Measurements from ENCODE around the gene TBC1D5. TPM values are rescaled to one million over a fixed set of nuclear protein-coding genes. Genes with fewer than 3 reads are reported as not detected.

TBC1D5 gene
- total RNA-seq, 1 experiment from 2014 or later: 88.0 TPM

DNA sequence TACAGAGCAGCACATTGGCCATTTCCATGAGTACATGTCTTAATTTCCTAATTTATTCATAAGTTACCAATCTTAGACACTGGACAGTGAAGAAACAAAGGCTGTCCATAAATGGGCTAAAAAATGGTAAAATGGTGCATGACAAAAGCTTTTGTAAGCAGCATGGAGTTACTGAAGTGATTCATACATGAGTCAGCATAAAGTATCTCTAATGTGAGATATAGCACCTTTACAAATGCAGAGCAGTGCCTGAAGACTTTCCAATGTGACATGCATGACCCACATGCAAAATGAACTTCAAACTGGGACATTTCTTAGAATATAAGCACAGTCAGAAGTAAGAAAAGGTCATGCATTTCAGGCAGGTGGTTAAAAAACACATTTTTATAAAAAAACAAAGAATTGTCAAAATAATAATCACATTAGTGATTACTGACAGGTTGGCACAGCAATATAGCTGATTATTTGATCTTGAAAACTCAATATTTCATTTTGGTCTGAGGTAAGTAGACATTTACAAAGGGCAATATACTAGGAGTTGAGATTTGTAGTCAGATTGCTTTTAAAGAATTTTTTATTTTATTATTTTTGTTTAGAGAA is 558.4 kb downstream of the TBC1D5 start:
- DNase-seq (ENCODE audit: low read depth, low spot score): no peak
- in situ Hi-C loops (cut with HindIII; ENCODE audit: low pct_unique_long_range_greater_than_20kb, low sequenced_read_pairs): no loop called here

DNA sequence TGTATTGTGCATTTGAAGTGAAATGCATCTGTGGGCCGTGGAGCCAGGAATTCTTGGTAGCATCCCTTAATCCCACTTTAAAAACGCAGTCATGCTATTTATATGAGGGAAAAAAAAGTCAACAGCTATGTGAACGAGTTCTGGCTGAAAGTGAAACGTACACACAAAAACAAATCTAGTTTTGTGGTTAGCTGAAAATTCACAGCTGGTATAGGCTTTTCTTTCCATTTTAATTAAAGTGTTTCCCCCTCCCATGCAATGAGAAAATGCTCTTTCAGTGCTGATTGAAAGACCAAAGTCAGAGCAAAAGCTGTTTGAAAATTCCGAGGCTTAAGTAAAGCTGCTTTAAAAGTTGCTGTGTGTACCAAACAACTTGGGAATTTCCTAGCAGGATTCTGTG is 560.3 kb downstream of the TBC1D5 start:
- DNase-seq (ENCODE audit: low read depth, low spot score): no peak
- in situ Hi-C loops (cut with HindIII; ENCODE audit: low pct_unique_long_range_greater_than_20kb, low sequenced_read_pairs): no loop called here

GRCh38 chr3:17181413-17181907 is 561.0 kb downstream of the TBC1D5 start:
- in situ Hi-C loops (cut with HindIII; ENCODE audit: low pct_unique_long_range_greater_than_20kb, low sequenced_read_pairs): no loop called here
- DNase-seq (ENCODE audit: low read depth, low spot score): no peak

DNA sequence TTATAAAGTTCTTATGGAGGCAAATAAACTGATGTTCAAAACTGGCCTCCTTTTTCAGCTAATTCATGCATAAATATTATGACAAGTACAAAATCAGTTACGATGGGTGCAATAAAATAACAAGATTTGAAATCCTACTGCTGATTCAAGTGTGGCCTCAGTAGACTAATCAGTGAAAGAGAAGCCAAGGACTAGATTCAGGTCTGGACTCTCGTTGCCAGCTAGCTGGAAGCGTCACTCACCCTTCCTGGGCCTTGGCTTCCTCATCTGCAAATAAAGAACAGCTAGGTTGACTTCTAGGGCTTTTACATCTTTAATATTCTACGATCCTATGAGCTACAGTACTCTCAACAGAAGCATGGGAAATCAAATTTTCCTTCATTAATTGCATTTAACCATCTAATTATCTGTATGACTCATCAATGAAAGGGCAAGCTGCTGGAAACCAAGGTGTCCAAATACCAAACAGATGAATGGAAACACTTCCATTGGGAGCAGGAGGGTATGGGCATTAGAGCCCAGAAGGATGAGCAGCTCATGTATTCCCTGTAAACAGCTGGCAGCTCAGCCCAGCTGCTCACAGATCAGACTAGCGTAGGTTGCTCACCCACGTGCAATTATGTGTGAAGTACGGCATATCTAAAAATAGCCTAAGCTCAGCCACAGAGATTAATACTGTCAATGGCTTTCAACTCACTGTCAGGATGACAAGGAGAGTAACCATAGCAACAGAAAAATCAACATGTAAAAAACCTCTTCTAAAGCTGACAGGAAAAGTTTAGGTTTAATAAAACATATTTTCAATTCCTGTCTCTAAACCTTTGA is 562.8 kb downstream of the TBC1D5 start:
- in situ Hi-C loops (cut with HindIII; ENCODE audit: low pct_unique_long_range_greater_than_20kb, low sequenced_read_pairs): no loop called here
- no peak for DNase-seq (ENCODE audit: low read depth, low spot score)

GRCh38 chr3:17176757-17177156 is 565.7 kb downstream of the TBC1D5 start:
- no peak for DNase-seq (ENCODE audit: low read depth, low spot score)
- in situ Hi-C loops (cut with HindIII; ENCODE audit: low pct_unique_long_range_greater_than_20kb, low sequenced_read_pairs): no loop called here

GRCh38 chr3:17175187-17175807 is 567.1 kb downstream of the TBC1D5 start:
- no peak for DNase-seq (ENCODE audit: low read depth, low spot score)

DNA sequence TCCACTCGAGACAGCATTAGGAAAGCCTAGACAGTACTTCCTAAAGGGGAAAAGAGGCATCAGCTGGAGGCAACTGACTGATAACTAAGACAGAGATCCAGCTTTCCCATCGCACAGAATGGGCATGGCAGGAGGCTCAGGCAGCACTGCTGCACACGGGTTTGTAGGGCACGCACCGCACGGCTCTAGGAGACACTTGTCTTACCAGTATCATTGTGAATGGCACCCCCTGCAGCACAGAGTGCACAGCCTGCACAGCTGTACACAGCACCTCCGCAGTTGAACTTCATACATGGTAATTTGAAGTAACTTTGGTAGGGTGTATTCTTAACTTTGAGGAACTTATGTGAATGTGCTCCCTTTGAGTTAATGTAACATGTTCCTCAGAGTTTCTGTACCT is 576.1 kb downstream of the TBC1D5 start:
- DNase-seq (ENCODE audit: low read depth, low spot score): no peak
- in situ Hi-C loops (cut with HindIII; ENCODE audit: low pct_unique_long_range_greater_than_20kb, low sequenced_read_pairs): no loop called here

More at GRCh38 chr3:17175187-17175807, 567.1 kb downstream of the TBC1D5 start:
- in situ Hi-C loops (cut with HindIII; ENCODE audit: low pct_unique_long_range_greater_than_20kb, low sequenced_read_pairs): no loop called here

GRCh38 chr3:17162116-17162515 is 580.3 kb downstream of the TBC1D5 start:
- in situ Hi-C loops (cut with HindIII; ENCODE audit: low pct_unique_long_range_greater_than_20kb, low sequenced_read_pairs): no loop called here
- DNase-seq (ENCODE audit: low read depth, low spot score): no peak

DNA sequence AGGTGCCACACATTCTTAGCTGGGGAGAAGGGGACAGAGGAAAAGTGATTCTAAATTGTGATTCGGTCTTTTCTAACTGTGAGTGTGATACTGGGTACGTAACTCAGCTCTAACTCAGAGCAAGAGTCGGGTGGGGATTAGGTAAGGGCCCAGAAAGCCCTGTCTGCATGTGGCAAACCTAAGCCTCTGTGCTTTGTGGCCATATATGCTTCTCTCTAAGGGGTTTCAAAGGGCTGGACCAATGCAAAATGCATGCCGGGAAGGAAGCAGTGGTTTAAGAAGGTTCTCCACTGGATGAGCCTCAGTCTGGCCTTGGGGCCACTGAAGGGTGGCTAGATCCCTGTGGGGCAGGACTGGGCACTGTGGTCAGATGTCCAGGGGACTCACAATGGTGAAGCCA is 581.8 kb downstream of the TBC1D5 start:
- DNase-seq (ENCODE audit: low read depth, low spot score): no peak
- in situ Hi-C loops (cut with HindIII; ENCODE audit: low pct_unique_long_range_greater_than_20kb, low sequenced_read_pairs): no loop called here

- in situ Hi-C loops (cut with HindIII; ENCODE audit: low pct_unique_long_range_greater_than_20kb, low sequenced_read_pairs): no loop called here
These were observed 583.3 kb downstream of the TBC1D5 start for GRCh38 chr3:17158941-17159682.

DNA sequence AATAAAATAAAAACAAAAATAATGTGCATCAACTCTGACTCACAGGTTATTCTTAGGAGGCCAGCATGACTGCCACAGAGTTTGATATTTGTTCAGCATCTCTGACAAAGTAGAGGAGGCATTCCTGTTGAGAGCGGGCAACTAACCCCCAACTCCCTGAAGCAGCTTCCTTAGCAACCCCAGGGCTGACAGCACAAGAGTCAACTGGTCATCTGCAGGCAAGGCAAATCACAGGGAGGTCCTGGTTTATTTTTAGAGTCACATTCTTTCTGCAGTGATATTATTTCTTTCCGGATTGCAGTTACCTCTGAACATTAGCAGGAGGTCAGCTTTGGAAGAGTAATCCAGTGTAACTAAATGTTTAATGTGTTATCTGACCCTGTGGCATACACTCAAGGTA is 584.7 kb downstream of the TBC1D5 start:
- in situ Hi-C loops (cut with HindIII; ENCODE audit: low pct_unique_long_range_greater_than_20kb, low sequenced_read_pairs): no loop called here
- DNase-seq (ENCODE audit: low read depth, low spot score): no peak

More at GRCh38 chr3:17158941-17159682, 583.3 kb downstream of the TBC1D5 start:
- no peak for DNase-seq (ENCODE audit: low read depth, low spot score)

DNA sequence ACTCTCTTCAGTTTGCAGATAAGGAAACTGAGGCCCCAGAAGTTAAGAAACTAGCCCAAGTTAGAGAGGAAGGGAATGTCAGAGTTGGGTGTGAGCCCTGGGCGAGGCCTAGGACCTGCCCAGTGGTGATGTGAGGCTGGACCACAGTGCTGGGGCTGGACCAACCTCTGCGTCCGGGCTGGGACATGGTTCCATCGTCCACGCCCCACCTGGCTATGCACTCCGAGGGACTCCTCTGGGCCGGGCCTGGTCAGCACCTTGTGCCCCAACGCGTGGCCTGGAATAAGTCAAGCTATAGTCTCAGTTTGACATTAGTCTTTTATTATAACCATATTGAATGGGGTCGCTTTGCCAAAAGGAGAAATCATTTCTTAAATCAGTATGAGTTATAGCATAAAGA is 585.6 kb downstream of the TBC1D5 start:
- no peak for DNase-seq (ENCODE audit: low read depth, low spot score)
- in situ Hi-C loops (cut with HindIII; ENCODE audit: low pct_unique_long_range_greater_than_20kb, low sequenced_read_pairs): no loop called here

DNA sequence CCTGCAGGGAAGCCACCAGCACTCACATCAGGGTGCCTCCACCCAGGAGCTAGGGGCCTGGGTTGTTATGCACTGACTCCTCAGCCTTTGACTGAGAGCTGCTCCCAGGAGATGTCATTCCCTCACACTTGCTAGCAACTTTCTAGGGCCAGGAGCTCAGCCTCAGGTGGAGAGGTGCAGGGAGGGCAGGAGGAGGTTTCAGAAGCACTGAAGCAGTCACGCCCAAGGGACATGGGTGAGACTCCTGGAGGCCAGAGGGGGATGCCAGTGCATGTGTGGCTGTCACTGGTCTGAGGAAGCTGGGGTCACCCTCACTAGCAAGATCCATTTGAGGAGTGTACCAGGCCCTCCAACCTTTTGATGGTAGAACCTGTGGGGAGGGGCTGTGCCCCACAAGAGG is 586.5 kb downstream of the TBC1D5 start:
- no peak for DNase-seq (ENCODE audit: low read depth, low spot score)
- in situ Hi-C loops (cut with HindIII; ENCODE audit: low pct_unique_long_range_greater_than_20kb, low sequenced_read_pairs): no loop called here

DNA sequence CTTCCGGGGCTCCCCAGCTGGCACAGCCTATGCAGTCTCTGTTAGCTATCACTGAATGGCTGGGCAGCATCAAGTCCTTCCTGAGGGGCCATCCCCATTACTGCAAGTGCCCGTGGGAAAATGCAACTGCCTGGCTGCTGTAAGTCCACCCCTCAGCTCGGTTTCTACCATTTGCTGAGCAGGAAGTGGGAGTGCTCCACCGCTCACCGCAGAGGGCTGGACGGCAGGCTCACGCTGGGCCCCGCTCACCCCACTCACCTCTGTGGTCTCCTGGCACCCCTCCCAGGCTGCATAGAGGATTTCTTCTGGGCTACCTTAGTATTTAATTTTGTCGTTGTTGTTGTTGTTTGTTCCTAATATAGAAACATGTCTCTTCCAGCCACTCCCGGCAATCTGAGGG is 587.5 kb downstream of the TBC1D5 start:
- DNase-seq (ENCODE audit: low read depth, low spot score): no peak
- in situ Hi-C loops (cut with HindIII; ENCODE audit: low pct_unique_long_range_greater_than_20kb, low sequenced_read_pairs): no loop called here

DNA sequence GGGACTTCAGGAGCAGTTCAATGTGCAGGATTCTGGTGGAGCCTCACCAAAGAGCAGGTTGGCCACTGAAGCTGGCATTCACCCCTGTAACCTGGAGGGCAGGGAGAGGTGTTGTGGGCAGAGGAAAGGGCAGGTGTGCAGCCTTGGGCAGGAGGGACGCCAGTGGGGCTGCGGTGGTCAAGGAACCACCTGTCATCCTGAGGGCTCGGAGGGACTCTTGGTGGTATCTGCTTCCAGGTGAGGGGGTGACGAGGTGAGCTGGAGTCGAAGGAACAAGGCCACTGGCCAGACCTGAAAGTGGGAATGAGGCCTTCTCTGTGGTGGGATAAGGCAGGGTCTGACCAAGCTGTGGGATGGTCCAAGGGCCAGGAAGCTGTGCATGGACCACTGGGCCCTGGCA is 588.2 kb downstream of the TBC1D5 start:
- in situ Hi-C loops (cut with HindIII; ENCODE audit: low pct_unique_long_range_greater_than_20kb, low sequenced_read_pairs): no loop called here
- no peak for DNase-seq (ENCODE audit: low read depth, low spot score)

GRCh38 chr3:17153209-17153608 is 589.2 kb downstream of the TBC1D5 start:
- no peak for DNase-seq (ENCODE audit: low read depth, low spot score)
- in situ Hi-C loops (cut with HindIII; ENCODE audit: low pct_unique_long_range_greater_than_20kb, low sequenced_read_pairs): no loop called here

- in situ Hi-C loops (cut with HindIII; ENCODE audit: low pct_unique_long_range_greater_than_20kb, low sequenced_read_pairs): no loop called here
- DNase-seq (ENCODE audit: low read depth, low spot score): no peak
These were observed 590.6 kb downstream of the TBC1D5 start for GRCh38 chr3:17151598-17152373.
